ENCODE results near the gene F9.

The F9 gene

GRCh38 chrX:139600105-139600504, 69.6 kb downstream of the F9 start:
- no peak for DNase-seq (ENCODE audit: low spot score)
